HEK293 (cell line): Measurements from ENCODE around the gene RCL1.

Experiments
- CTCF ChIA-PET: fragments of 350-600 bp; formaldehyde crosslinking; extraction: SDS; loops from one replicate; lab custom pipeline; 2021; ENCODE audit warnings: antibody characterized with exemption; lab: Yijun Ruan, JAX
- POLR2A ChIA-PET: fragments of 300-600 bp; formaldehyde crosslinking; extraction: SDS; loops from one replicate; lab custom pipeline; 2020; ENCODE audit warnings: antibody characterized with exemption, inconsistent platforms; lab: Yijun Ruan, JAX
- H3K27ac ChIP-seq: fragments of 200-500 bp; sonication (Bioruptor generic); 2 replicates; pipeline ENCODE4 v1.5.1; 2014; ENCODE audit warnings: low read depth, low read length, control low read depth, inconsistent platforms; ENCODE audit errors: extremely low read depth
- H3K36me3 ChIP-seq, 2 experiments: fragments of 200-500 bp in 1 of 2; sonication (Bioruptor generic) in 1 of 2; 1 replicate in 1 of 2; 2 replicates in 1 of 2; pipeline ENCODE4 v1.5.1; 2014 to 2017; ENCODE audit warnings: inconsistent platforms in 2 of 2, low read length in 2 of 2; ENCODE audit not compliant: control insufficient read depth in 2 of 2, insufficient read depth in 1 of 2
- H3K4me1 ChIP-seq: fragments of 200-500 bp; sonication (Bioruptor generic); 2 replicates; pipeline ENCODE4 v1.5.1; 2014; ENCODE audit warnings: mild to moderate bottlenecking, low read length, inconsistent platforms; ENCODE audit not compliant: control insufficient read depth, insufficient read depth
- H3K4me3 ChIP-seq: 2 replicates; pipeline ENCODE4 v1.5.1; 2011; ENCODE audit warnings: low read depth, mild to moderate bottlenecking, control low read depth, low read length, moderate library complexity
- H3K9me3 ChIP-seq: fragments of 200-500 bp; sonication (Bioruptor generic); 2 replicates; pipeline ENCODE4 v1.5.1; 2014; ENCODE audit warnings: low read depth, low read length, inconsistent platforms; ENCODE audit not compliant: control insufficient read depth, insufficient read depth
- HOXC10 ChIP-seq: sonication (generic); formaldehyde crosslinking; IDR thresholded peaks from 2 replicates; pipeline ENCODE4 v1.8.1; 2023; ENCODE audit warnings: mild to moderate bottlenecking, missing genetic modification reagents
- KLF8 ChIP-seq: fragments of 450-650 bp; formaldehyde crosslinking; IDR thresholded peaks from 2 replicates; pipeline ENCODE4 v1.5.1; 2016; ENCODE audit warnings: missing biosample characterization, missing genetic modification characterization
- MEIS1 ChIP-seq: sonication (generic); formaldehyde crosslinking; IDR thresholded peaks from 2 replicates; pipeline ENCODE4 v1.8.1; 2022; ENCODE audit warnings: missing genetic modification reagents, mild to moderate bottlenecking, borderline replicate concordance
- PRDM6 ChIP-seq: fragments of 450-650 bp; formaldehyde crosslinking; IDR thresholded peaks from 2 replicates; pipeline ENCODE4 v1.5.1; 2017; ENCODE audit warnings: missing biosample characterization, missing genetic modification characterization
- REPIN1 ChIP-seq: fragments of 450-650 bp; formaldehyde crosslinking; IDR thresholded peaks from 2 replicates; pipeline ENCODE4 v1.5.1; 2017; ENCODE audit warnings: missing biosample characterization, missing genetic modification characterization, low read depth
- ZNF202 ChIP-seq: fragments of 450-650 bp; formaldehyde crosslinking; IDR thresholded peaks from 2 replicates; pipeline ENCODE4 v1.5.1; 2016; ENCODE audit warnings: missing biosample characterization, missing genetic modification characterization, borderline replicate concordance
- ZNF23 ChIP-seq: fragments of 450-650 bp; formaldehyde crosslinking; IDR thresholded peaks from 2 replicates; pipeline ENCODE4 v1.5.1; 2016; ENCODE audit warnings: missing biosample characterization, missing genetic modification characterization, borderline replicate concordance
- ZNF292 ChIP-seq: fragments of 450-650 bp; formaldehyde crosslinking; IDR thresholded peaks from 2 replicates; pipeline ENCODE4 v1.5.1; 2016; ENCODE audit warnings: low read depth, missing biosample characterization, missing genetic modification characterization, borderline replicate concordance
- ZNF394 ChIP-seq: fragments of 450-650 bp; formaldehyde crosslinking; IDR thresholded peaks from 2 replicates; pipeline ENCODE4 v1.5.1; 2016; ENCODE audit warnings: missing biosample characterization, missing genetic modification characterization, mild to moderate bottlenecking, moderate library complexity, borderline replicate concordance
- ZNF404 ChIP-seq: fragments of 450-650 bp; formaldehyde crosslinking; IDR thresholded peaks from 2 replicates; pipeline ENCODE4 v1.5.1; 2017; ENCODE audit warnings: missing biosample characterization, missing genetic modification characterization
- ZNF513 ChIP-seq: fragments of 450-650 bp; IDR thresholded peaks from 2 replicates; pipeline ENCODE4 v1.5.1; 2018; ENCODE audit warnings: missing biosample characterization, missing genetic modification characterization
- ZNF571 ChIP-seq: fragments of 450-650 bp; formaldehyde crosslinking; IDR thresholded peaks from 2 replicates; pipeline ENCODE4 v1.5.0; 2017; ENCODE audit warnings: missing biosample characterization, missing genetic modification characterization
- TF ChIP-seq, protein P1 (sequence below): fragments of 450-650 bp; formaldehyde crosslinking; IDR thresholded peaks from 2 replicates; pipeline ENCODE4 v1.5.1; 2016; ENCODE audit warnings: missing biosample characterization, missing genetic modification characterization
- TF ChIP-seq, protein P2 (sequence below): fragments of 450-650 bp; formaldehyde crosslinking; IDR thresholded peaks from 2 replicates; pipeline ENCODE4 v1.5.1; 2017; ENCODE audit warnings: missing biosample characterization, missing genetic modification characterization
- TF ChIP-seq, protein P3 (sequence below): fragments of 450-650 bp; formaldehyde crosslinking; conservative IDR thresholded peaks from 2 replicates; pipeline ENCODE4 v1.5.1; 2016; ENCODE audit warnings: low read depth, missing biosample characterization, missing genetic modification characterization

Gene RCL1

DNA sequence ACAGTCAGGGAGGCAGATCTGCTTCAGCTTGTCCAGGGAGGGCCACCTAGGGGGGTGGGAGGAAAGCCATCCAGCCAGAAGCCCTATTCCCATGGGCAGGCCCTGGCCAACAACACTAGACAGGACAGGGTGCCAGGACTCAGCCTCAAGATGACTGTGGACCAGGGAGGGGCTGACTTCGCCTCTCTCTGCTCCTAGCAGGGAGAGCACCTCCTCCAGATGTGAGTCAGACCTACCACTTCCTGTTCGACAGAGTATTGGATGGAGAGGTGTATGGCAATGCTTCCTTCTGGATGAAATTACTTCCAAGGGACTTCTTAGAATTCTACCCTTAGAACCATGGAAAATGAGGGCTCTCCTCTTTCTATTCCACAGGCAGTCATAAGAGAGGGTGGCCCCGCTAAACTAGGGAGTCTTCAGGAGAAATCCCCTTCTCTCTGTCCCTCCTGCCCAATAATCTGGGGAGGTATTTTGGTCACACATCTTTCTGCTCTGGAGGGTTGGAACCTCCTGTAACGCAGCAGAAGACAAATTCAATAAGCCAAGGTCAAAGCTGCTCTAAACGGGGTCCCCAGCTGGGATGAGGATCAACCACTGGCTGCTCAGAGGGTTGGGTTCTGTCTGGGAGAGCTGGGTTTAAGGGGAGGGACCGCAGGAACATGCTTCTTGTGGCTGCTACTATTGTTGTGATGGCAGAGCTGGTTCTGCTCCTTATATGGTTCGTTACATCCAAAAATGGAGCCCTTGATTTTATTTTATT, 23.2 kb upstream of the RCL1 start:
- no peaks in the 10 kb centered on the region for H3K4me1 ChIP-seq
- CTCF ChIA-PET = interaction anchor here (0.6 to 1.2 kb wide), 4 partner anchors 9 to 219 kb away, joined by 3 to 8 read pairs (median 4); no protein-coding TSS in a partner anchor
- no peak for TF ChIP-seq ZNF23 (tag by site-specific recombination)
- TF ChIP-seq, protein P1, sequence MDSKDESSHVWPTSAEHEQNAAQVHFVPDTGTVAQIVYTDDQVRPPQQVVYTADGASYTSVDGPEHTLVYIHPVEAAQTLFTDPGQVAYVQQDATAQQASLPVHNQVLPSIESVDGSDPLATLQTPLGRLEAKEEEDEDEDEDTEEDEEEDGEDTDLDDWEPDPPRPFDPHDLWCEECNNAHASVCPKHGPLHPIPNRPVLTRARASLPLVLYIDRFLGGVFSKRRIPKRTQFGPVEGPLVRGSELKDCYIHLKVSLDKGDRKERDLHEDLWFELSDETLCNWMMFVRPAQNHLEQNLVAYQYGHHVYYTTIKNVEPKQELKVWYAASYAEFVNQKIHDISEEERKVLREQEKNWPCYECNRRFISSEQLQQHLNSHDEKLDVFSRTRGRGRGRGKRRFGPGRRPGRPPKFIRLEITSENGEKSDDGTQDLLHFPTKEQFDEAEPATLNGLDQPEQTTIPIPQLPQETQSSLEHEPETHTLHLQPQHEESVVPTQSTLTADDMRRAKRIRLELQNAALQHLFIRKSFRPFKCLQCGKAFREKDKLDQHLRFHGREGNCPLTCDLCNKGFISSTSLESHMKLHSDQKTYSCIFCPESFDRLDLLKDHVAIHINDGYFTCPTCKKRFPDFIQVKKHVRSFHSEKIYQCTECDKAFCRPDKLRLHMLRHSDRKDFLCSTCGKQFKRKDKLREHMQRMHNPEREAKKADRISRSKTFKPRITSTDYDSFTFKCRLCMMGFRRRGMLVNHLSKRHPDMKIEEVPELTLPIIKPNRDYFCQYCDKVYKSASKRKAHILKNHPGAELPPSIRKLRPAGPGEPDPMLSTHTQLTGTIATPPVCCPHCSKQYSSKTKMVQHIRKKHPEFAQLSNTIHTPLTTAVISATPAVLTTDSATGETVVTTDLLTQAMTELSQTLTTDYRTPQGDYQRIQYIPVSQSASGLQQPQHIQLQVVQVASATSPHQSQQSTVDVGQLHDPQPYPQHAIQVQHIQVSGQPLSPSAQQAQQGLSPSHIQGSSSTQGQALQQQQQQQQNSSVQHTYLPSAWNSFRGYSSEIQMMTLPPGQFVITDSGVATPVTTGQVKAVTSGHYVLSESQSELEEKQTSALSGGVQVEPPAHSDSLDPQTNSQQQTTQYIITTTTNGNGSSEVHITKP = no peak
- TF ChIP-seq KLF8 = no peak
- no peak for TF ChIP-seq HOXC10 (CRISPR knock-in tag)
- TF ChIP-seq REPIN1 (tag by site-specific recombination) = no peak
- no peak overlapping the region for H3K4me3 ChIP-seq
- H3K27ac ChIP-seq = no peak overlapping the region
- no peaks in the 10 kb centered on the region for H3K9me3 ChIP-seq
- H3K36me3 ChIP-seq = no peaks in the 10 kb centered on the region
- POLR2A ChIA-PET = no interaction called here

GRCh38 chr9:4771788-4772187, 21.0 kb upstream of the RCL1 start:
- H3K36me3 ChIP-seq = no peaks in the 10 kb centered on the region
- no peaks in the 10 kb centered on the region for H3K4me1 ChIP-seq
- POLR2A ChIA-PET = interaction anchor here (0.7 kb wide), 1 partner anchor 175 kb away, joined by 3 read pairs; no protein-coding TSS in a partner anchor
- TF ChIP-seq ZNF513 = no peak
- no peak overlapping the region for H3K27ac ChIP-seq
- CTCF ChIA-PET = interaction anchor here (0.6 to 1.6 kb wide), 3 partner anchors 9 to 22 kb away, joined by 4 to 12 read pairs (median 4); no protein-coding TSS in a partner anchor
- H3K9me3 ChIP-seq = no peaks in the 10 kb centered on the region
- H3K4me3 ChIP-seq = no peak overlapping the region

DNA sequence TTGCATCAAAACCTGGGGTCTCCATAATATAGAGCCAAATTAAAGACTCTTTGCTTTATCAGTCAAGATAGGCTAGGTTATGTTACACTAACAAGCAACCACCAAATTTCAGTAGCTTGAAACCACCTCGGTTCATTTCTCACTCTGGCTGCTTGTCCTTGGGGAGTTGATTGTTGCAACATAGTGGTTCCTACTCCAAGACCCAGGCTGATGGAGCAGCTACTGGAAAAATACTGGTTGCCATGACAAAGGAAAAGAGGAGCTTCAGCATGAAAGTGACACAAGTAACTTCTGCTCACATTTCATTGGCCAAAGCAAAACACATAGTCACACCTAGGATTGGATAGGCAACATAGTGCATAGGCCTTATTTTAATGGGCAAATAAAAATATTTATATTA, 18.5 kb upstream of the RCL1 start:
- no peak overlapping the region for H3K27ac ChIP-seq
- no peaks in the 10 kb centered on the region for H3K36me3 ChIP-seq
- ChIA-PET CTCF (interaction anchor here (0.6 to 1.1 kb wide), 2 partner anchors 13 to 48 kb away, joined by 3 to 5 read pairs; no protein-coding TSS in a partner anchor), POLR2A (interaction anchor here (0.7 kb wide), 1 partner anchor 18 kb away, joined by 3 read pairs; the partner anchor contains the start of gene RCL1)
- H3K4me3 ChIP-seq = no peak overlapping the region
- H3K4me1 ChIP-seq = no peaks in the 10 kb centered on the region
- H3K9me3 ChIP-seq = no peaks in the 10 kb centered on the region
- TF ChIP-seq ZNF292 (no peak), ZNF404 (no peak), PRDM6 (tag by site-specific recombination) (no peak), ZNF571 (no peak), ZNF202 (tag by site-specific recombination) (no peak), ZNF394 (no peak), MEIS1 (CRISPR knock-in tag) (no peak)
- TF ChIP-seq, protein P2, sequence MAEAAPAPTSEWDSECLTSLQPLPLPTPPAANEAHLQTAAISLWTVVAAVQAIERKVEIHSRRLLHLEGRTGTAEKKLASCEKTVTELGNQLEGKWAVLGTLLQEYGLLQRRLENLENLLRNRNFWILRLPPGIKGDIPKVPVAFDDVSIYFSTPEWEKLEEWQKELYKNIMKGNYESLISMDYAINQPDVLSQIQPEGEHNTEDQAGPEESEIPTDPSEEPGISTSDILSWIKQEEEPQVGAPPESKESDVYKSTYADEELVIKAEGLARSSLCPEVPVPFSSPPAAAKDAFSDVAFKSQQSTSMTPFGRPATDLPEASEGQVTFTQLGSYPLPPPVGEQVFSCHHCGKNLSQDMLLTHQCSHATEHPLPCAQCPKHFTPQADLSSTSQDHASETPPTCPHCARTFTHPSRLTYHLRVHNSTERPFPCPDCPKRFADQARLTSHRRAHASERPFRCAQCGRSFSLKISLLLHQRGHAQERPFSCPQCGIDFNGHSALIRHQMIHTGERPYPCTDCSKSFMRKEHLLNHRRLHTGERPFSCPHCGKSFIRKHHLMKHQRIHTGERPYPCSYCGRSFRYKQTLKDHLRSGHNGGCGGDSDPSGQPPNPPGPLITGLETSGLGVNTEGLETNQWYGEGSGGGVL = no peak
- TF ChIP-seq, protein P3, sequence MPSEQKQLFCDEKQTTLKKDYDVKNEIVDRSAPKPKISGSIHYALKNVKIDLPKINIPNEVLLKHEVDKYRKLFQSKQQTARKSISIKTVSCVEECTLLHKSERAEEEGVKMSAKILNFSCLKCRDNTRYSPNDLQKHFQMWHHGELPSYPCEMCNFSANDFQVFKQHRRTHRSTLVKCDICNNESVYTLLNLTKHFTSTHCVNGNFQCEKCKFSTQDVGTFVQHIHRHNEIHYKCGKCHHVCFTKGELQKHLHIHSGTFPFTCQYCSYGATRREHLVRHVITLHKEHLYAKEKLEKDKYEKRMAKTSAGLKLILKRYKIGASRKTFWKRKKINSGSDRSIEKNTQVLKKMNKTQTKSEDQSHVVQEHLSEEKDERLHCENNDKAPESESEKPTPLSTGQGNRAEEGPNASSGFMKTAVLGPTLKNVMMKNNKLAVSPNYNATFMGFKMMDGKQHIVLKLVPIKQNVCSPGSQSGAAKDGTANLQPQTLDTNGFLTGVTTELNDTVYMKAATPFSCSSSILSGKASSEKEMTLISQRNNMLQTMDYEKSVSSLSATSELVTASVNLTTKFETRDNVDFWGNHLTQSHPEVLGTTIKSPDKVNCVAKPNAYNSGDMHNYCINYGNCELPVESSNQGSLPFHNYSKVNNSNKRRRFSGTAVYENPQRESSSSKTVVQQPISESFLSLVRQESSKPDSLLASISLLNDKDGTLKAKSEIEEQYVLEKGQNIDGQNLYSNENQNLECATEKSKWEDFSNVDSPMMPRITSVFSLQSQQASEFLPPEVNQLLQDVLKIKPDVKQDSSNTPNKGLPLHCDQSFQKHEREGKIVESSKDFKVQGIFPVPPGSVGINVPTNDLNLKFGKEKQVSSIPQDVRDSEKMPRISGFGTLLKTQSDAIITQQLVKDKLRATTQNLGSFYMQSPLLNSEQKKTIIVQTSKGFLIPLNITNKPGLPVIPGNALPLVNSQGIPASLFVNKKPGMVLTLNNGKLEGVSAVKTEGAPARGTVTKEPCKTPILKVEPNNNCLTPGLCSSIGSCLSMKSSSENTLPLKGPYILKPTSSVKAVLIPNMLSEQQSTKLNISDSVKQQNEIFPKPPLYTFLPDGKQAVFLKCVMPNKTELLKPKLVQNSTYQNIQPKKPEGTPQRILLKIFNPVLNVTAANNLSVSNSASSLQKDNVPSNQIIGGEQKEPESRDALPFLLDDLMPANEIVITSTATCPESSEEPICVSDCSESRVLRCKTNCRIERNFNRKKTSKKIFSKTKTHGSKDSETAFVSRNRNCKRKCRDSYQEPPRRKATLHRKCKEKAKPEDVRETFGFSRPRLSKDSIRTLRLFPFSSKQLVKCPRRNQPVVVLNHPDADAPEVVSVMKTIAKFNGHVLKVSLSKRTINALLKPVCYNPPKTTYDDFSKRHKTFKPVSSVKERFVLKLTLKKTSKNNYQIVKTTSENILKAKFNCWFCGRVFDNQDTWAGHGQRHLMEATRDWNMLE (tag by site-specific recombination) = no peak
